MM.1S (cell line): ENCODE data around the gene LYPD3.

Experiments used
- EZH2 ChIP-seq: fragments of 300-600 bp; sonication (generic); optimal IDR thresholded peaks from 2 replicates; pipeline ENCODE3; 2017; ENCODE audit warnings: low read depth, mild to moderate bottlenecking, antibody characterized with exemption, low read length, mixed read lengths
- TF ChIP-seq, protein P1 (sequence below): fragments of 300-600 bp; sonication (generic); IDR thresholded peaks from 2 replicates; pipeline ENCODE4 v1.5.1; 2016; ENCODE audit warnings: antibody characterized with exemption, low read length, mixed read lengths

DNA sequence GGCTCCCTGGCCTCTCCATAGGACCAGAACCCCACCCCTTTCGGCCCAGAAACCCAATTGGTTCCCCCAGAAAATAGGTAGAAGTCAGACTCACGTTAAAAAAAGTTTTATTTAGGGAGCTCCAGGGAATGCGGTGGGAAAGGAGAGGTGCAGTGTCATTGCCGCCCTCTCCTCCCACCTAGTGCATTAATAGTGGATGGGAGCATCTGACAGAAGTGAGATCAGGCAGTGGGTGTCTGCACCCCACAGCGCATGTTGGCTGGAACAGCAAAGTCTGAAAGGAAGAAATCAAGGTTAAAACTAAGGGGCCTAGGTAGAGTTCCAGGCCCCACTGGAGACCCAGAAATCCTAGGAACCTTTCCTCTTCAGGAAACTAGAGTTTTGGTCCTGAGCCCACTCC is 41.2 kb upstream of the LYPD3 start:
- TF ChIP-seq, protein P1, sequence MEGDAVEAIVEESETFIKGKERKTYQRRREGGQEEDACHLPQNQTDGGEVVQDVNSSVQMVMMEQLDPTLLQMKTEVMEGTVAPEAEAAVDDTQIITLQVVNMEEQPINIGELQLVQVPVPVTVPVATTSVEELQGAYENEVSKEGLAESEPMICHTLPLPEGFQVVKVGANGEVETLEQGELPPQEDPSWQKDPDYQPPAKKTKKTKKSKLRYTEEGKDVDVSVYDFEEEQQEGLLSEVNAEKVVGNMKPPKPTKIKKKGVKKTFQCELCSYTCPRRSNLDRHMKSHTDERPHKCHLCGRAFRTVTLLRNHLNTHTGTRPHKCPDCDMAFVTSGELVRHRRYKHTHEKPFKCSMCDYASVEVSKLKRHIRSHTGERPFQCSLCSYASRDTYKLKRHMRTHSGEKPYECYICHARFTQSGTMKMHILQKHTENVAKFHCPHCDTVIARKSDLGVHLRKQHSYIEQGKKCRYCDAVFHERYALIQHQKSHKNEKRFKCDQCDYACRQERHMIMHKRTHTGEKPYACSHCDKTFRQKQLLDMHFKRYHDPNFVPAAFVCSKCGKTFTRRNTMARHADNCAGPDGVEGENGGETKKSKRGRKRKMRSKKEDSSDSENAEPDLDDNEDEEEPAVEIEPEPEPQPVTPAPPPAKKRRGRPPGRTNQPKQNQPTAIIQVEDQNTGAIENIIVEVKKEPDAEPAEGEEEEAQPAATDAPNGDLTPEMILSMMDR, result no peak
- TF ChIP-seq EZH2, result no peak
